K562 (cell line): ENCODE results near the gene PRKAR2B. TPM values are rescaled to one million over a fixed set of nuclear protein-coding genes. Genes with fewer than 3 reads are reported as not detected.

Experiments used
- CBX3 ChIP-seq, 2 experiments: IDR thresholded peaks; 1 replicate in 1 of 2; 2 replicates in 1 of 2; pipeline ENCODE4 v1.6.1; 2012; ENCODE audit warnings: inconsistent platforms in 2 of 2, low read length in 2 of 2, borderline replicate concordance in 1 of 2, control low read depth in 1 of 2
- CC2D1A ChIP-seq: fragments of 450-650 bp; IDR thresholded peaks from 2 replicates; pipeline ENCODE4 v1.6.1; 2017; ENCODE audit warnings: mild to moderate bottlenecking
- CREB3L1 ChIP-seq: fragments of 450-650 bp; IDR thresholded peaks from 2 replicates; pipeline ENCODE4 v1.6.1; 2014; ENCODE audit warnings: low read depth, mild to moderate bottlenecking, moderate library complexity, borderline replicate concordance
- ERF ChIP-seq: fragments of 450-650 bp; formaldehyde crosslinking; IDR thresholded peaks from 2 replicates; pipeline ENCODE4 v1.4.0; 2020; ENCODE audit warnings: mild to moderate bottlenecking, mixed read lengths
- FOXJ2 ChIP-seq: fragments of 200-800 bp; sonication (Bioruptor generic); IDR thresholded peaks from 2 replicates; pipeline ENCODE4 v1.6.1; 2016; ENCODE audit warnings: missing genetic modification characterization, missing compliant biosample characterization
- MGA ChIP-seq: fragments of 450-650 bp; IDR thresholded peaks from 2 replicates; pipeline ENCODE4 v1.6.1; 2016; ENCODE audit warnings: mild to moderate bottlenecking, moderate library complexity
- NFATC3 ChIP-seq: fragments of 450-650 bp; IDR thresholded peaks from 2 replicates; pipeline ENCODE4 v1.6.1; 2017; ENCODE audit warnings: mild to moderate bottlenecking
- NFE2L1 ChIP-seq: fragments of 450-650 bp; IDR thresholded peaks from 2 replicates; pipeline ENCODE4 v1.6.1; 2016; ENCODE audit warnings: missing genetic modification characterization, low read depth, mild to moderate bottlenecking, missing compliant biosample characterization, moderate library complexity, borderline replicate concordance
- RB1 ChIP-seq: fragments of 450-650 bp; IDR thresholded peaks from 2 replicates; pipeline ENCODE4 v1.6.1; 2017; ENCODE audit warnings: low read depth, mild to moderate bottlenecking
- SPI1 ChIP-seq: IDR thresholded peaks from 2 replicates; pipeline ENCODE4 v1.6.1; 2011; ENCODE audit warnings: low read depth, low read length, control low read depth, borderline replicate concordance
- TRIM25 ChIP-seq: fragments of 450-650 bp; IDR thresholded peaks from 2 replicates; pipeline ENCODE4 v1.7.0; 2016; ENCODE audit warnings: borderline replicate concordance
- polyA plus RNA-seq, 8 experiments: library from polyadenylated mRNA; depleted of rRNA in 4 of 8; stranded (reverse) in 5 of 8; unstranded in 3 of 8; fragments of >200 nt; fragmentation: Nextera tagmentation in 2 of 8; fragmentation: Illumina TruSeq in 1 of 8; extraction: Ambion mirVana in 2 of 8; extraction: Trizol in 1 of 8; gene quantifications; 2 replicates each; pipeline versions ENCODE4 v1.2.1 to v1.2.3, GENCODE V29; 2011 to 2014; ENCODE audit warnings: inconsistent platforms in 1 of 8, missing spikeins in 1 of 8
- total RNA-seq, 7 experiments: library from RNA; depleted of rRNA in 6 of 7; stranded (reverse); fragments of >200 nt in 6 of 7; fragmentation: Illumina TruSeq in 2 of 7; extraction: Trizol in 2 of 7; gene quantifications; 2 replicates each; pipeline versions ENCODE4 v1.2.1 to v1.2.3, GENCODE V29; 2011 to 2021; ENCODE audit warnings: low replicate concordance in 1 of 7

PRKAR2B gene
- total and polyA plus RNA-seq, 9 of the 15 experiments (the other 6 are each of a cell fraction or from before 2014, with no cell fraction given): 59.0 to 173 (median 129) TPM

DNA sequence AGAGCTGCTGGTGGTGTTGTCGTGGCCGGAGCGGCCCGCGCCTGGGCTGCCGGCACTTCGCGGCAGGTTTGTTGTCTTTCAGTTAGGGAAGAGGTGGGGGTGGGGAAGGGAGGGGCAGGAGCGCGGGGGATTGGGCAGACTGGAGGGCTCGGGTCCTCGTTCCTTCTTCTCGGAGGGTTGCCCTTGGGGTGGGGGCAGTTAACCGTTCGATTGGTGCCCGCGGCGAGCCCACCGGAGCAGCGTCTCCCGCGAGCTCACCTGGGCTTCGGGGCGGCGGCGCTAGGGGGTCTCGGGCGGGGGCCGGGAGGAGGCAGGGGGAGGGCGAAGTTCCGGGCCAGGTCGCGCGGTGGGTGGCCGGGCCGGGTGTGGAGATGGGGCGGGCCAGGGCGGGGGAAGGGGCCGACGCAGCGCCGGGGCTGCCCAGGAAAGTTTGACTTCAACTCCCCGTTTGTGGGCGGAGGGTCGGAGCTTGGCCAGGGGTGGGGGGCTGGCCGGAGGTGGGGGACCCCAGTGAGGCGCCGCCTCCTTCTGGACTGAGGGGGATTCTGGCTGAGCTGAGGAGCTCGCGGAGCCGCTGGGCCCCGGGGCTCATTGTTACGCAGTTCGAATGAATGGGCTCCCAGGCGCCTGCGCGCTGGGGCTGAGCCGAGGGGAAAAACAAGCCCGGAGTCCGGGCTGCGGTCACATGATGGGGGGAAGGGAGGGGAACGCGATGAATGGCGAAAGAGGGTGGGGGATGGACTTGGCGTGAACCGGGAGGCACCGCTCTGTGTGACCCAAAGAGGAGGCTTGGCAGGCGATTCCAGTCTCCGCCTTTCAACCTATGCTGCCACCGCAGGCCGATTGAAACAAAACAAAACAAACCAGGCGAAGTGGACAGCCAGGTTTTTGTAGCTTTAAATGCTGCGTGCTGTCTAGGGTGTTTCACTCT, 124.9 kb downstream of the PRKAR2B start (continued):
- TF ChIP-seq MGA (no peak), CC2D1A (peak; percentile 73; the same call in 1 of the 2 replicates), NFATC3 (no peak), FOXJ2 (tag) (peak; percentile 83), ERF (CRISPR knock-in tag) (peak; percentile 65; the same call in 1 of the 2 replicates), SPI1 (peak; percentile 9; the same call in 1 of the 2 replicates), TRIM25 (no peak), CBX3 (IDR thresholded peaks at IDR 0.05; ENCODE audit: borderline replicate concordance in 1 of 2, low read length in 2 of 2) (peak in 1 of 2 experiments; percentile 95; a peak in 2 of 3 replicates), RB1 (peak; percentile 72), CREB3L1 (peak; percentile 68; the same call in 1 of the 2 replicates), NFE2L1 (tag) (no peak)
